ENCODE measurements around the gene GZF1.

Gene GZF1

DNA sequence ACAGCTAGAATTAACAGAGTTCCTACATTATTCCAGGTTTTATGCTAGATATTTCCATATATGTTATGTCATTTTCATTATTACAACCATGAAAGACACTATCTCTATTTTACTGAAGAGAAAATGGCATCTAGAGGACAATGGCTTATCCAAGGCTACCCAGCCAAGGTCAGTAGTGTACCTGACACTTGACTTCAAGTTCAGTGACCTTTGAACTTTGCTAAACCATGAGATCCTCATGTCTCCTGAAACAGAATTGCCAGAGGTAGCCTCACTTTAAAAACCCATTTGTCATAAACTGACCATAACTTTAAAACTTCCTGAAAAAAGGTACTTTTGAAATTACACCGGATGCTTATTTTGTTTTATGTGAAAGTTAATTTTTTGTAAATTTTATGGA is 44.9 kb downstream of the GZF1 start:
- POLR2A ChIA-PET (ENCODE audit: low non-redundant PET), result no interaction called here
- DNase-seq (ENCODE audit: low spot score), result no peak
- CTCF ChIA-PET, result interaction anchor here (0.6 to 1.0 kb wide), 2 partner anchors 13 to 404 kb away, joined by 3 read pairs; no protein-coding TSS in a partner anchor
- H3K27ac ChIP-seq, result no peak overlapping the region
- no peak for TF ChIP-seq CTCF (conservative IDR thresholded peaks at IDR 0.05; ENCODE audit: low read depth)

GRCh38 chr20:23407781-23408464 is 45.9 kb downstream of the GZF1 start:
- H3K27ac ChIP-seq, result no peak overlapping the region
- CTCF ChIA-PET, result interaction anchor here (0.6 kb wide), 1 partner anchor 14 kb away, joined by 3 read pairs; the partner anchor contains the start of gene NAPB
- POLR2A ChIA-PET (ENCODE audit: low non-redundant PET), result no interaction called here
- TF ChIP-seq CTCF (conservative IDR thresholded peaks at IDR 0.05; ENCODE audit: low read depth), result no peak
- no peak for DNase-seq (ENCODE audit: low spot score)

DNA sequence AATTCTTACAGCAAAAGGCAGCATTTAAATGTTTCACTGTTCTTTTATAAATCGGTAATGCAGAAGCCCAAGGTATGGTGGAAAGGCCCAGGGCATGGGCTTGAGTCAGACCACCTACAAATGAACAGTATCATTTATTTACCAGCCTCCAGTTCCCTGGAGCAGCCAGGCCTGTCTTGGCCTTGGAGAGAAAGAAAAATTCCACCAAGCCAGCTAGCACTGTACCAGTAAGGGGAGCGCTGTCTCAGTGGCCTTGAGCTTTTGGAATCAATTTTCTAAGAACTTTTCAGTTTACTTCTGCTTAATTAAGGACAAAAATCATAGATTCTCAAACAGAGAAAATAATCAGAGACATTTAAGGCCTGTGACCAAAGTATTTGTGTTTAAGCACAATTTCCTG is 47.0 kb downstream of the GZF1 start:
- CTCF ChIA-PET, result no interaction called here
- POLR2A ChIA-PET (ENCODE audit: low non-redundant PET), result no interaction called here
- TF ChIP-seq CTCF (conservative IDR thresholded peaks at IDR 0.05; ENCODE audit: low read depth), result no peak
- H3K27ac ChIP-seq, result no peak overlapping the region
- no peak for DNase-seq (ENCODE audit: low spot score)

DNA sequence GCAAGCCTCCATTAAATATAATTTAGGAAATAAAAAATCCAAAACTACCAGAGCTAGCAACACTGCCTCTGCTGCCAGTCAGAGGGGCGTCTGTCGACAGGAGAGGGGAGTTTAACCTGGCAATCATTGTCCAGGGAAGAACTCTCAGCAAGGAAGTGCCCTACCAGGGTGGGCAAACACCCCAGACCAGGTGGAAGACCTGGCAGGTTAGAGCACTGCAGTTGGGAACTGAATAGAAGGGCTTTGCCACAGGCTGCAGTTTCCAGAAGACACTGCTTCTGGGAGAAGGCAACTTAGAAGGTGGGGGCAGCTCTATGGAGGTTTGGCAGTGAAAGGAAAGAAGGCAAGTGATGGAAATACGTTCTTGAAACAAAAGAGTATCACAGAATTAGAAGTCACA is 47.8 kb downstream of the GZF1 start:
- no peak overlapping the region for H3K27ac ChIP-seq
- no peak for TF ChIP-seq CTCF (conservative IDR thresholded peaks at IDR 0.05; ENCODE audit: low read depth)
- ChIA-PET POLR2A (ENCODE audit: low non-redundant PET) (no interaction called here), CTCF (no interaction called here)
- no peak for DNase-seq (ENCODE audit: low spot score)

- TF ChIP-seq CTCF (conservative IDR thresholded peaks at IDR 0.05; ENCODE audit: low read depth), result no peak
- ChIA-PET CTCF (no interaction called here), POLR2A (ENCODE audit: low non-redundant PET) (no interaction called here)
- H3K27ac ChIP-seq, result no peak overlapping the region
- no peak for DNase-seq (ENCODE audit: low spot score)
Measured at GRCh38 chr20:23410916-23411695, 49.1 kb downstream of the GZF1 start.

DNA sequence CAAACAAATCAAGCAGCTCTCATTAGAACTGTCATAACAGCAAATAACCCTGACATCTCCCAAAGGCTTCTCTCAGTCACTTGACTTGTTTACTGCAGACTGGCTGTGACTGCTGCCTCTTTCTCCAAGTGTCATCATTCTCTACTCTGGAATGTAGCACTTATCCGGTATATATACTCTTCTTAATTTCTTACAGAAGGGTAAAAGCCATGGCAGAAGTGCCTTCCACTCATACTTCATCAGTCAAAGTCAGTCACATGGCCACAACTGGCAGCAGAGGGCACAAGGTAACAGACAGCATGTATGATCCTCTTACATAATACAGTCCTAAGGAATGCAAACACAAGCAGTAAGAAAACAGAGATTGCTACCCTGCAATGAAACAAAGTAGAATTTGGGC is 50.0 kb downstream of the GZF1 start:
- TF ChIP-seq CTCF (conservative IDR thresholded peaks at IDR 0.05; ENCODE audit: low read depth), result no peak
- ChIA-PET POLR2A (ENCODE audit: low non-redundant PET) (no interaction called here), CTCF (interaction anchor here (0.7 kb wide), 1 partner anchor 677 kb away, joined by 3 read pairs; no protein-coding TSS in a partner anchor)
- H3K27ac ChIP-seq, result no peak overlapping the region
- DNase-seq (ENCODE audit: low spot score), result no peak
